Measurements from ENCODE around the gene TPP1. TPM values are rescaled to one million over a fixed set of nuclear protein-coding genes. Genes with fewer than 3 reads are reported as not detected.

The TPP1 gene
- total RNA-seq, 4 donors from 2014 or later = 44.4 to 71.5 (median 54.9) TPM

DNA sequence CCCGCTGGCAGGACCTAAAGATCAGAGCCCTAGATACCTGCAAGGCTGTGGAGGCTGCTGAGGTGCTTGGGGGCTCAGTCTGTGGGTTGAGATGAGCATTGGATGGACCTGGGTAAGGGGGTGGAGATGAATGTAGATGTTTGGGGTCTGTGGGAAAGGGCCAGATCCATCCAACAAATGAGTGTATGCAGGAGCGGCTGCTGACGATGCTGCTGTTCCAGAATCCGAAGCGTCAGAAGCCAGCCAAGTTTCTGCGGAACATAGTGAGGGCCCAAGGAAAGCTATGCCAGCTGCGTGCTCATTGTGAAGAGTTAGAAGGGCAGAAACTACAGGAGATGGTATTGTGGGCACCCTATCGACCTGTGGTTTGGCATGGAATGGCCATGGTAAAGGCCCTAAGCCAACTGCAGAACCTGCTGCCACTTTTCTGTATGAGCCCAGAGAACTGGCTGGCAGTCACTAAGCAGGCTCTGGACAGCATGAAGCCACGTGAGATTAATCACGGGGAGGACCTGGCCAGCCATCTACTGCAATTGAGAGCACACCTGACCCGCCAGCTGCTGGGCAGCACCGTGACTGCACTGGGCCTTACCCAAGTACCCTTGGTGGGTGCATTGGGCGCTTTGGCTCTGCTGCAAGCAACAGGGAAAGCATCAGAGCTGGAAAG lies 52.4 kb downstream of the TPP1 start:
- DNase-seq (ENCODE audit: extremely low spot score) = peak; percentile 66
- H3K27me3 ChIP-seq = no peaks in the 10 kb centered on the region
- peaks cover 0 to 61% (median 18%) of the 10 kb centered on the region in 4 donors for H3K36me3 ChIP-seq
- TF ChIP-seq POLR2A (IDR thresholded peaks at IDR 0.05; ENCODE audit: low read depth) = no peak
- no peak for TF ChIP-seq EP300 (IDR thresholded peaks at IDR 0.05)
- intact Hi-C loops (cut with DNase I) = no loop called here
- H3K9me3 ChIP-seq = no peaks in the 10 kb centered on the region
- H3K27ac ChIP-seq (replicated peaks in 1 of 4) = no peak overlapping the region
- H3K4me1 ChIP-seq = peaks cover 8 to 23% (median 15%) of the 10 kb centered on the region in 4 donors
- WGBS = 94% methylated on average over 8 of the region's 13 CpGs
- H3K4me3 ChIP-seq = no peak overlapping the region

DNA sequence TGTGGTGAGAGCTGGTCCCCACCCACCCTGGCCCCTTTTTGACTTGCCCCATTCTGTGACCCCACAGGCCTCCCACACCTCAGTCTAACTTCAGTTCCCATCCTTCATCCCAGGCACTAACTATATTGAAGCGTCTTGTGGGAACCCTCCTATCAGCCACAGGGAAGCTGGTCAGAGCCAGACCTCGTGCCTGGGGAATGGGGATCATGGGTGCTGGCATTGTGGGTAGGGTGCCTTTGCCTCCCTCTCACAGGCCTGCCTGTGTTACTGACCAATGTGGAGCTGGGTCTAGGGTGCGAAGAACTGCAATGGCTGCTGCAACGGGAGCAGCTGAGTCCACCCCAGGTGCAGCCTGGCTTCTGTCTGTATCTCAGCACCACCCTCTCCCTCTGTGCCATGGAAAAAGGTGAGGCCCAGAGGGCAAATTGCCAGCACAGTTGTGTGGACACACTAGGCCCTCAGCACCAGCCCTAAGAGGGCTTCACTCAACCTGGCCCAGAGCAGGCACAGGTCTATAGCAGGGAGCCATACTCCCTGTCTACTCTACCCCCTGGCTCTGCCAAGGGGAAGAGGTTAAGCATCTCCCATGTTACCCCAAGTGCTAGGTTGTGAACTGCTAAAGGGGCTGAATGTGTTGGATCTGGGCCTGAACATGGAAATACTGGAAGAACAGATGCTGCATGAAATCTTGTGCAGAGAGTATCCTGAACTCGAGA lies 53.1 kb downstream of the TPP1 start:
- no peak for TF ChIP-seq POLR2AphosphoS5 (IDR thresholded peaks at IDR 0.05)
- TF ChIP-seq POLR2A (IDR thresholded peaks at IDR 0.05; ENCODE audit: low read depth) = no peak
- no peak for TF ChIP-seq EP300 (IDR thresholded peaks at IDR 0.05)
- TF ChIP-seq, protein P1, sequence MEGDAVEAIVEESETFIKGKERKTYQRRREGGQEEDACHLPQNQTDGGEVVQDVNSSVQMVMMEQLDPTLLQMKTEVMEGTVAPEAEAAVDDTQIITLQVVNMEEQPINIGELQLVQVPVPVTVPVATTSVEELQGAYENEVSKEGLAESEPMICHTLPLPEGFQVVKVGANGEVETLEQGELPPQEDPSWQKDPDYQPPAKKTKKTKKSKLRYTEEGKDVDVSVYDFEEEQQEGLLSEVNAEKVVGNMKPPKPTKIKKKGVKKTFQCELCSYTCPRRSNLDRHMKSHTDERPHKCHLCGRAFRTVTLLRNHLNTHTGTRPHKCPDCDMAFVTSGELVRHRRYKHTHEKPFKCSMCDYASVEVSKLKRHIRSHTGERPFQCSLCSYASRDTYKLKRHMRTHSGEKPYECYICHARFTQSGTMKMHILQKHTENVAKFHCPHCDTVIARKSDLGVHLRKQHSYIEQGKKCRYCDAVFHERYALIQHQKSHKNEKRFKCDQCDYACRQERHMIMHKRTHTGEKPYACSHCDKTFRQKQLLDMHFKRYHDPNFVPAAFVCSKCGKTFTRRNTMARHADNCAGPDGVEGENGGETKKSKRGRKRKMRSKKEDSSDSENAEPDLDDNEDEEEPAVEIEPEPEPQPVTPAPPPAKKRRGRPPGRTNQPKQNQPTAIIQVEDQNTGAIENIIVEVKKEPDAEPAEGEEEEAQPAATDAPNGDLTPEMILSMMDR (IDR thresholded peaks at IDR 0.05) = no peak
- peak; percentile 75 for DNase-seq (ENCODE audit: extremely low spot score)
- Histone ChIP-seq H3K9me3 (no peaks in the 10 kb centered on the region), H3K27ac (replicated peaks in 1 of 4) (no peak overlapping the region), H3K36me3 (peaks cover 0 to 56% (median 18%) of the 10 kb centered on the region in 4 donors), H3K27me3 (no peaks in the 10 kb centered on the region), H3K4me3 (no peak overlapping the region), H3K4me1 (peaks cover 8 to 16% (median 10%) of the 10 kb centered on the region in 4 donors)
- 96% methylated on average over 5 of the region's 5 CpGs for WGBS
- intact Hi-C loops (cut with DNase I) = no loop called here

DNA sequence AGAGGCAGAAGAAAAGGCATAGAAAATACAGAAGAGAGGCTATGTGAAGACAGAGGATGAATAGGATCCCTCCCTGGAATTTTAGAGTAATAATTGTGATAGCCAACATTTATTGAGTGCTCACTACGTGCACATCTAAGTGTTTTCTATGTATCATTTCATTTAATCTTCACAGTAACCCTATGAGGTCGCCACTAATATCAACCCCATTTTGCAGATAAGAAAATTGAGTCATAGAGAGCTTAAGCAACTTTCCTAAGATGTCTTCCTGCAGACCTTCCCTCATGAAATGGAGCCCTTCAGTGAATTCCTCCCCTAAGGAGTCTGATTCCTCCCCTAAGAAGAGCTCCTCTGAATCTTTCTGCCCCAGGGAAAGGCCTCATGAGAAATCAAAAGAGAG lies 53.9 kb downstream of the TPP1 start:
- intact Hi-C loops (cut with DNase I) = no loop called here
- TF ChIP-seq POLR2AphosphoS5 (IDR thresholded peaks at IDR 0.05) (no peak), EP300 (IDR thresholded peaks at IDR 0.05) (no peak), POLR2A (IDR thresholded peaks at IDR 0.05; ENCODE audit: low read depth) (no peak)
- TF ChIP-seq, protein P1 (IDR thresholded peaks at IDR 0.05) = no peak
- Histone ChIP-seq H3K27ac (replicated peaks in 1 of 4) (no peak overlapping the region), H3K36me3 (peaks cover 0 to 48% (median 18%) of the 10 kb centered on the region in 4 donors), H3K4me3 (no peak overlapping the region), H3K9me3 (no peaks in the 10 kb centered on the region), H3K4me1 (peaks cover 5 to 10% (median 8%) of the 10 kb centered on the region in 4 donors), H3K27me3 (no peaks in the 10 kb centered on the region)
- no peak for DNase-seq (ENCODE audit: extremely low spot score)
- WGBS = 96% methylated on average over 2 of the region's 2 CpGs

DNA sequence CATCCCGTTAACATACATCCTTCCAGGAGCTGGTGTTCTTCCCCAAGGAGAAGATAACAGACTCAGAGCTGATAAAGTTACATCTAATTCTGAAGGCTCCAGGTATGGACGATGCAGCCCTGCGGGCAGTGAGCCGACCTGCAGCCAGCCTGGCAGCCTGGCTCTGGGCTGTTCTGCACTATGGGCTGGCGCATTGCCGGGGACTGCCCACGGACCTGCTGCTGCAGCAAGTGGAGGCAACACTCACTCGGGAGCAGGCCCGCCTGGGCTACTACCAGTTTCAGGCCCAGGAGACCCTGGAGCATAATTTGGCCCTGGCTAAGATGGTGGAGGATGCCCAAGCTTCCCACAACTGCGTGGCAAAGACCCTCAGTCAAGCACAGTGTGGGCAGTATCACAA lies 55.6 kb downstream of the TPP1 start:
- peaks cover 4 to 8% (median 6%) of the 10 kb centered on the region in 4 donors for H3K4me1 ChIP-seq
- H3K27ac ChIP-seq (replicated peaks in 1 of 4) = no peak overlapping the region
- H3K4me3 ChIP-seq = no peak overlapping the region
- no peak for TF ChIP-seq EP300 (IDR thresholded peaks at IDR 0.05)
- TF ChIP-seq, protein P1 (IDR thresholded peaks at IDR 0.05) = no peak
- no peak for TF ChIP-seq POLR2A (IDR thresholded peaks at IDR 0.05; ENCODE audit: low read depth)
- TF ChIP-seq POLR2AphosphoS5 (IDR thresholded peaks at IDR 0.05) = no peak
- DNase-seq (ENCODE audit: extremely low spot score) = no peak
- intact Hi-C loops (cut with DNase I) = no loop called here
- H3K9me3 ChIP-seq = no peaks in the 10 kb centered on the region
- H3K27me3 ChIP-seq = no peaks in the 10 kb centered on the region
- peaks cover 0 to 48% (median 21%) of the 10 kb centered on the region in 4 donors for H3K36me3 ChIP-seq
- 83% methylated on average over 9 of the region's 10 CpGs for WGBS

DNA sequence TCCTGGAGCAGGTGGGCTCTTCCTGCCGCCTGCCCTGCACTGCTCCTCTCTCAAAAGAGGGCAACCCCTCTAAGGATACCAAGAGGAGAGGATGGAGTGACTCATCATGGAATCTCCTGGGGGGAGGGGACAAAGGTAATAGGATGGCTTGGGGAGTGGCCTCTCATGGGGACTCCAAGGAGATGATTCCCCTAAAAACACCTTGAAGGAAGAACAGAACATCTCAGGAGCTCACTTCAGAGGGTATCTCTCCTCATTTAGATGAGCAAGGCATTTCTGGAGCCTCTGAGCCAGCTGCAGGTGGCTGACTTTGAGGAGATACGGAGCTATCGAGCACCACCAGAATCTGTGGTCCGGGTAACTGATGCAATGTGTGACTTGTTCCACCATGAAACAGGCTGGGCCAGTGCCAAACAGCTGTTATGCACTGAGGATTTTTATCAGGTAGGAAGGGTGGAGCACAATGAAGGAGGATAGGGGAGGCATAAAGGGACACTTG lies 56.1 kb downstream of the TPP1 start:
- intact Hi-C loops (cut with DNase I) = no loop called here
- no peak overlapping the region for H3K4me3 ChIP-seq
- peaks cover 0 to 53% (median 22%) of the 10 kb centered on the region in 4 donors for H3K36me3 ChIP-seq
- no peaks in the 10 kb centered on the region for H3K9me3 ChIP-seq
- H3K27ac ChIP-seq (replicated peaks in 1 of 4) = no peak overlapping the region
- DNase-seq (ENCODE audit: extremely low spot score) = no peak
- peaks cover 0 to 8% (median 1%) of the 10 kb centered on the region in 4 donors for H3K4me1 ChIP-seq
- TF ChIP-seq POLR2A (IDR thresholded peaks at IDR 0.05; ENCODE audit: low read depth) (no peak), POLR2AphosphoS5 (IDR thresholded peaks at IDR 0.05) (no peak), EP300 (IDR thresholded peaks at IDR 0.05) (no peak)
- TF ChIP-seq, protein P1 (IDR thresholded peaks at IDR 0.05) = no peak
- no peaks in the 10 kb centered on the region for H3K27me3 ChIP-seq
- WGBS = 94% methylated on average over 3 of the region's 4 CpGs

Data from esophagus muscularis mucosa (tissue), 4 donors.